SU-DHL-6 (cell line): Measurements from ENCODE around the gene ITPR1.

Source experiments
- H2AFZ ChIP-seq: fragments of 200-600 bp; sonication (generic); 2 replicates; pipeline ENCODE4 v1.6.1; 2014; ENCODE audit warnings: low read depth, mild to moderate bottlenecking, moderate library complexity, mixed read lengths, antibody characterized with exemption, low read length; ENCODE audit not compliant: severe bottlenecking
- H3F3A ChIP-seq: fragments of 200-600 bp; shearing (Covaris generic); 2 replicates; pipeline ENCODE4 v1.6.0; 2016; ENCODE audit warnings: antibody characterized with exemption, mild to moderate bottlenecking; ENCODE audit not compliant: insufficient read depth
- H3K27ac ChIP-seq: fragments of 200-600 bp; sonication (generic); 2 replicates; pipeline ENCODE4 v1.5.1; 2016; ENCODE audit warnings: low read depth, mild to moderate bottlenecking, low read length, moderate library complexity, mixed read lengths
- H3K27me3 ChIP-seq: fragments of 200-600 bp; sonication (generic), shearing (Covaris generic); 2 replicates; pipeline ENCODE4 v1.6.0; 2014; ENCODE audit warnings: mild to moderate bottlenecking, low read length
- H3K36me3 ChIP-seq: fragments of 200-600 bp; sonication (generic); 2 replicates; pipeline ENCODE4 v1.6.1; 2014; ENCODE audit warnings: mild to moderate bottlenecking, low read length, mixed read lengths
- H3K4me2 ChIP-seq: fragments of 300-600, 200-600 bp; shearing (Covaris generic), sonication (generic); 2 replicates; pipeline ENCODE4 v1.6.0; 2014; ENCODE audit warnings: low read length, low read depth, mild to moderate bottlenecking; ENCODE audit not compliant: poor library complexity, severe bottlenecking
- H3K4me3 ChIP-seq: fragments of 200-600 bp; sonication (generic); 2 replicates; pipeline ENCODE4 v1.5.1; 2014; ENCODE audit warnings: antibody characterized with exemption, low read length, mild to moderate bottlenecking, mixed read lengths; ENCODE audit not compliant: insufficient read depth, poor library complexity, severe bottlenecking
- H3K79me2 ChIP-seq: fragments of 200-600 bp; sonication (generic); 2 replicates; pipeline ENCODE4 v1.6.1; 2014; ENCODE audit warnings: mild to moderate bottlenecking, low read length, moderate library complexity; ENCODE audit not compliant: insufficient read depth
- H3K9ac ChIP-seq: fragments of 200-600 bp; sonication (generic); 2 replicates; pipeline ENCODE4 v1.7.0; 2014; ENCODE audit warnings: mild to moderate bottlenecking, low read length
- H3K9me2 ChIP-seq: fragments of 200-600 bp; sonication (generic); replicated peaks from 2 replicates; pipeline ENCODE4 v1.6.1; 2014; ENCODE audit warnings: low read length; ENCODE audit not compliant: insufficient read depth
- H3K9me3 ChIP-seq: fragments of 200-600 bp; sonication (generic); 2 replicates; pipeline ENCODE4 v1.6.1; 2014; ENCODE audit warnings: low read length, mixed read lengths; ENCODE audit not compliant: insufficient read depth
- H4K20me1 ChIP-seq: fragments of 200-600 bp; sonication (generic); 2 replicates; pipeline ENCODE4 v1.6.1; 2014; ENCODE audit warnings: low read depth, mild to moderate bottlenecking, antibody characterized with exemption, low read length, moderate library complexity, mixed read lengths
- CTCF ChIP-seq: fragments of 200-600 bp; sonication (generic); IDR thresholded peaks from one replicate; pipeline ENCODE4 v1.5.1; 2017; ENCODE audit warnings: antibody characterized with exemption, mild to moderate bottlenecking, low read length, moderate library complexity; ENCODE audit not compliant: insufficient read depth, poor library complexity, severe bottlenecking
- EZH2phosphoT487 ChIP-seq: fragments of 200-600 bp; sonication (generic), shearing (Covaris generic); conservative IDR thresholded peaks from 2 replicates; pipeline ENCODE4 v1.6.1; 2018; ENCODE audit warnings: mild to moderate bottlenecking, antibody characterized with exemption, low read length, moderate library complexity, mixed read lengths

Gene ITPR1

GRCh38 chr3:4498446-4498845 lies 5.3 kb downstream of the ITPR1 start:
- no peaks in the 10 kb centered on the region for H3K9me2 ChIP-seq
- H3K4me2 ChIP-seq, result no peak overlapping the region
- H2AFZ ChIP-seq, result no peak overlapping the region
- H3K79me2 ChIP-seq, result no peaks in the 10 kb centered on the region
- no peaks in the 10 kb centered on the region for H3K9me3 ChIP-seq
- peaks cover 13% of the 10 kb centered on the region for H3F3A ChIP-seq
- H3K27ac ChIP-seq, result no peak overlapping the region
- TF ChIP-seq EZH2phosphoT487 (no peak), CTCF (no peak)
- no peaks in the 10 kb centered on the region for H4K20me1 ChIP-seq
- H3K4me3 ChIP-seq, result no peak overlapping the region
- H3K36me3 ChIP-seq, result no peaks in the 10 kb centered on the region
- no peaks in the 10 kb centered on the region for H3K27me3 ChIP-seq
- no peak overlapping the region for H3K9ac ChIP-seq

- no peak for TF ChIP-seq EZH2phosphoT487
- no peak for TF ChIP-seq CTCF
- H3K79me2 ChIP-seq, result no peaks in the 10 kb centered on the region
- no peaks in the 10 kb centered on the region for H3K27me3 ChIP-seq
- H3F3A ChIP-seq, result no peaks in the 10 kb centered on the region
- no peaks in the 10 kb centered on the region for H3K36me3 ChIP-seq
- no peaks in the 10 kb centered on the region for H4K20me1 ChIP-seq
- no peak overlapping the region for H3K9ac ChIP-seq
- no peaks in the 10 kb centered on the region for H3K9me2 ChIP-seq
- H3K27ac ChIP-seq, result no peak overlapping the region
- no peaks in the 10 kb centered on the region for H3K9me3 ChIP-seq
- H2AFZ ChIP-seq, result no peak overlapping the region
- H3K4me2 ChIP-seq, result no peak overlapping the region
- no peak overlapping the region for H3K4me3 ChIP-seq
Observed at GRCh38 chr3:4501437-4501836, 8.3 kb downstream of the ITPR1 start.

GRCh38 chr3:4501927-4502326 lies 8.8 kb downstream of the ITPR1 start:
- H3K9me3 ChIP-seq, result no peaks in the 10 kb centered on the region
- no peak overlapping the region for H3K27ac ChIP-seq
- H3K36me3 ChIP-seq, result no peaks in the 10 kb centered on the region
- H3K4me2 ChIP-seq, result no peak overlapping the region
- H3K9me2 ChIP-seq, result no peaks in the 10 kb centered on the region
- no peak overlapping the region for H2AFZ ChIP-seq
- no peaks in the 10 kb centered on the region for H4K20me1 ChIP-seq
- TF ChIP-seq CTCF (no peak), EZH2phosphoT487 (no peak)
- no peaks in the 10 kb centered on the region for H3K27me3 ChIP-seq
- no peak overlapping the region for H3K4me3 ChIP-seq
- no peak overlapping the region for H3K9ac ChIP-seq
- H3F3A ChIP-seq, result no peaks in the 10 kb centered on the region
- H3K79me2 ChIP-seq, result no peaks in the 10 kb centered on the region

- no peak overlapping the region for H3K9ac ChIP-seq
- no peaks in the 10 kb centered on the region for H3K36me3 ChIP-seq
- H3K79me2 ChIP-seq, result no peaks in the 10 kb centered on the region
- H3K27ac ChIP-seq, result no peak overlapping the region
- no peaks in the 10 kb centered on the region for H3K27me3 ChIP-seq
- H3K4me2 ChIP-seq, result no peak overlapping the region
- TF ChIP-seq CTCF (no peak), EZH2phosphoT487 (no peak)
- no peaks in the 10 kb centered on the region for H3K9me3 ChIP-seq
- H3K9me2 ChIP-seq, result no peaks in the 10 kb centered on the region
- no peaks in the 10 kb centered on the region for H3F3A ChIP-seq
- H4K20me1 ChIP-seq, result no peaks in the 10 kb centered on the region
- H3K4me3 ChIP-seq, result no peak overlapping the region
- no peak overlapping the region for H2AFZ ChIP-seq
Observed at GRCh38 chr3:4503050-4503449, 9.9 kb downstream of the ITPR1 start.
